EL (cell line): ENCODE measurements around the gene TMEM222.
"Not testable (repeated sequence)": the region's sequence is repeated elsewhere in the genome, so short reads cannot be mapped to it uniquely, and the experiment has no call there.

Experiments used
- DNase-seq: peaks from one replicate; pipeline ENCODE4 v3.0.0-alpha.2; 2016

Gene TMEM222

DNA sequence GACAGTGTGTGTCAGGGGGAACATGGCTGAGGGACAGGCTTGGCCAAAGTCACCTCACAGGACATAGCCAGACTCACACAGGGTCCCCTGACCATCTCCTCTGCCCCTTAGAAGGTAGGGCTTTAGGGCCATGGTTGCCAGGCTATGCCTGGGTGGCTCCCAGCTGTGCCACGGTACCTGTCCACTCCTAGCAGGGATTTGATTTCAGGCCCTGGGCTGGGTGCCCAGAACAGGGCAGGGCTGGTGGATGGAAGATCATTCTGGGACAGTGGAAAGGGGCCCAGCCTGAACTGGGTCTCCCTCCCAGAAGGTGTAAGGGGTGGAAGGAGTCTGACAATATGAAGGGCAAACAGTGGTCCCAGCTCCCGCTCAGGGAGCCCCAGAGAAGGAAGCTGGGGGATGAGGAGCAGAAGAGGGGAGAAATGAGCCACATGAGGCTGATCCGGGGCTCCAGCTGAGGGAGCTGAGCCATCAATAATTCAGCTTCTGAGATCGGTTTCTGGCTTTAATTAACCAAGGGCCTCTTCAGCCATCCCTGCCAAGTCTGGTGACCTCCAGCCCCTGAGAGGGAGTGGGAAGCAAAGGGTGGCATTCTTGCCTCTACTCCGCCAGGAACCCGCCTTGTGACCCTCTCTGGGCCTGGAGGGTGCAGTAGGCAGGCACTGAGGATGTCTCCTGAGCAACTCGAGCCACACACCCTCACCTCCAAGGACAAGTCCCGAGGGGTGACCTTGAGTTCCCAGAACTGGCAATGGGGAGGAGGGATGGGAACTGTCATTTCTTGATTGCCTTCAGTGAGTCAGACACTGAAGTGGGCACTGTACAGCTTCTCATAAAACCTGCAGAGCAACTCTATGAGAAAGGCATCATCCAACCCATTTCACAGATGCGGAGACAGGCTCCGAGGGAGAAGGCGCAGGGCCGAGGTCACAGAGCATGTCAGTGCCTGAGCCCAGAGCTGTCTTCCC, 59.1 kb downstream of the TMEM222 start:
- DNase-seq, result no peak

DNA sequence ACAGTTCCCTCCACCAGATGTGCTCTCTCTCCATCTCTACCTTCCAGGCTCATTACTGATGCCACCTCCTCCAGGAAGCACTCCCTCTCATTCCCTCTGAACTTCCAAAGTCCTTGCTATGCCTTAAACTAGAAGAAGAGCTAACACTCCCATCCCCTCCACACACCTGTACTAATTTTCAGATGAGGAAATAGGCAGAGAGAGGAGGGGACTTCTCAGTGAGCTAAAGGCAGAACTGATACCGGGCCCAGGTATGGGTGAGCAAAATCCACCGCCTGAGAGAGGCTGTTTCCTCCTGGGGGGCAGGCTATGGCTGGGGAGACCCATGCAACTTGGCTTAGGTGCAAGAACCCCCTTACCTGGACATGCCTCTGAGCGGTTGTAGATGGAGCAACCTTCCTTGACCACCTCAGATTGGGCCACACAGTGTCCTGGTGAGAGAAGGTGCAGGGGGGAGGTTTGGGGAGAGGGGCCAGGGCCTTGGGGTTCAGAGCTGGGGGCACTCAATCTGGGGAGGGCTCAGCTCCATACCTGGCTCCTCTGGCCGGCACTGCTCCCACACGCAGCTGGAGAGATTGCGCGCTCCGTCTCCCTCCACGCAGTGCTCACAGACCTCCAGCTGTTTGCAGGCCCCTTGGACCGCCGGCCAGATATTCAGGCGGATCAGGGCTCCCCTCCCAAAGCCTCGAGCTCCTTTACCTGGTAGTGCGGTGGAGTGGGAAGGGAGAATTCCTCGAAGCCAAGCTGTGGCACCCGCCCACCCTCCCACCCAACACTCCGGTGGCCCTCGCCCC, 60.2 kb downstream of the TMEM222 start:
- DNase-seq, result no peak

DNA sequence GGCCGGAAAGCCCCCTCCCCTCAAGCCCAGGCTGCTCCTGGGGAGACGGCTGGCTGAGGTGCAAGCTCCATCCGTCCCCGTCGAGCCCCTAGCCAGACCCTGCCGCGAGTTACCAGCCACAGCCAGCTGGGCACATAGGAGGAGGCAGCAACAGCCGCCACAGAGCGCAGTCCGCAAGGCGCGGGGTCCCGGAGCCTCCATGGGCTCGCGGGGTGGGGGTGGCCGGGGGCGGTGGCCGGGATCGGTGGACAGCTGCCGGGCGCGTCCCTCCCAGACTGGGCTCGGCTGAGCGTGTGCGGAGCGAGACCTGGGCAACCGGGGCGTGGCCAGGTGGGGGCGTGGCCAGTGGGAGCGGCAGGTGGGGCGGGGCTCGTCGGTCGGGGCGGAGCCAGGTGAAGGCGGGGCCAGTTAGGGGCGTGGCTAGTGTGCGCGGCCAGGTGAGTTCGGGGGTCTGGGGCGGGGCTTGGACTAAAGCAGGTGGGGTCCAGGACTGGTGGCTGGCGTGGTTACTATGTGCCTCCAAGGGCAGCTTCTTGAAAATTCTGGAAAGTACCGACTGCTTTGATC, 61.2 kb downstream of the TMEM222 start, which contains the start of gene CD164L2:
TSS of gene CD164L2 (minus strand) at position 295 of the 567 bp plus-strand sequence. CDS start at position 201, 94 bp downstream.
- DNase-seq, result no peak

DNA sequence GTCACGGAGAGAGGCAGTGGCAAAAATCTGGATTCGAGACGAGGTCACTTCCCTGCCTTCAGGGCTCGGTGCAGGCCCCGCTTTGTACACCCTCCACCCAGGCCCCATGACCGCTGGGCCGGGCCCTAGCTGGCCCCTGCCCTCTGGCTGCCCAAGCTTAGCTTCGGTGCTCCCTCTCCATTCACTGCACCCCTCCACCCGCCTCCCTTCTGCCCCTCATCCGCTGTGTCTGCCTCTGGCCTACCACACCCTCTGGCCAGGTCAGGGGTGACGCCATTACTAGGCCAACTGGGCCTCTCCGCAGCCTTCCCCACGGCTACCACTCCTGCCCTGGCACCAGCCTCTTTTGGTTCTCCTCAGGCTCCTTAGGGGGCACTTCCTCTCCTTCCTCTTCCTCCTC, 61.7 kb downstream of the TMEM222 start:
- DNase-seq, result no peak

DNA sequence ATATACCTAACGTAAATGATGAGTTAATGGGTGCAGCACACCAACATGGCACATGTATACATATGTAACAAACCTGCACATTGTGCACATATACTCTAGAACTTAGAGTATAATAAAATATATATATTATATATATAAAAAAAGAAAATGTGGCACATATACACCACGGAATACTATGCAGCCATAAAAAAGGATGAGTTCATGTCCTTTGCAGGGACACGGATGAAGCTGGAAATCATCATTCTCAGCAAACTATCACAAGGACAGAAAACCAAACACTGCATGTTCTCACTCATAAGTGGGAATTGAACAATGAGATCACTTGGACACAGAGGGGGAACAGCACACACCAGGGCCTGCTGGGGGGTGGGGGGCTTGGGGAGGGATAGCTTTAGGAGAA, 62.8 kb downstream of the TMEM222 start:
- not testable (repeated sequence) for DNase-seq
